HCT116 (cell line): ENCODE measurements around the gene CD3G. TPM values are rescaled to one million over a fixed set of nuclear protein-coding genes. Genes with fewer than 3 reads are reported as not detected.

Experiments used
- ATAC-seq: fragments of 200-7000 bp; cut with Tn5 transposase; 2 replicates; pipeline ENCODE4 v1.9.1; 2020; ENCODE audit warnings: mild to moderate bottlenecking, moderate library complexity
- BruUV-seq: library from RNA; stranded (reverse); fragments of 400-500 nt; replicated peaks from 2 replicates; lab custom pipeline; 2021; lab: Mats Ljungman, UMichigan
- CTCF ChIA-PET: fragments of 300-600 bp; sonication (Branson Sonifier 250); formaldehyde crosslinking; loops from one replicate; lab custom pipeline; 2021; ENCODE audit warnings: antibody characterized with exemption; lab: Charles Lee
- POLR2A ChIA-PET: fragments of 300-600, 350-600 bp; sonication (Branson Sonifier 250); formaldehyde crosslinking; loops from one replicate; lab custom pipeline; 2021; ENCODE audit warnings: antibody characterized with exemption; lab: Charles Lee
- RAD21 ChIA-PET, 2 experiments: fragments of 300-600 bp; sonication (Branson Sonifier 250); formaldehyde crosslinking; loops; one replicate each; lab custom pipeline; 2023; ENCODE audit warnings: low total read pairs in 2 of 2; ENCODE audit not compliant: uncharacterized antibody in 2 of 2, unreplicated experiment in 2 of 2, low non-redundant PET in 1 of 2; lab: Charles Lee
- DNase-seq: peaks from one replicate; pipeline ENCODE4 v3.0.0-alpha.2; 2010; ENCODE audit warnings: low read depth, low spot score
- H2AFZ ChIP-seq: fragments of 200-600 bp; shearing (Covaris generic), sonication (generic); 2 replicates; pipeline ENCODE4 v1.6.1; 2017; ENCODE audit warnings: low read depth, mixed run types, mixed read lengths, antibody characterized with exemption, low read length; ENCODE audit not compliant: poor library complexity, severe bottlenecking
- H3K27ac ChIP-seq: 2 replicates; pipeline ENCODE4 v1.5.1; 2012; ENCODE audit warnings: low read depth, low read length
- H3K27me3 ChIP-seq: fragments of 200-600 bp; sonication (generic); 2 replicates; pipeline ENCODE4 v1.6.1; 2016; ENCODE audit warnings: mixed run types, low read length, mixed read lengths; ENCODE audit not compliant: insufficient read depth
- H3K36me3 ChIP-seq, 2 experiments: fragments of 200-500 bp in 1 of 2; fragments of 200-600 bp in 1 of 2; sonication (Bioruptor generic) in 1 of 2; sonication (generic) in 1 of 2; 2 replicates each; pipeline versions ENCODE4 v1.5.1 to v1.6.1; 2014 to 2016; ENCODE audit warnings: low read length in 2 of 2, inconsistent platforms in 1 of 2, mixed read lengths in 1 of 2, mixed run types in 1 of 2; ENCODE audit not compliant: insufficient read depth in 2 of 2, control insufficient read depth in 1 of 2
- H3K4me1 ChIP-seq, 2 experiments: fragments of 200-600 bp in 1 of 2; sonication (generic) in 1 of 2; 2 replicates each; pipeline versions ENCODE4 v1.5.1 to v1.6.1; 2012 to 2017; ENCODE audit warnings: low read length in 2 of 2, inconsistent platforms in 1 of 2, mild to moderate bottlenecking in 1 of 2, mixed read lengths in 1 of 2, mixed run types in 1 of 2, moderate library complexity in 1 of 2; ENCODE audit not compliant: insufficient read depth in 2 of 2, control insufficient read depth in 1 of 2
- H3K4me2 ChIP-seq: fragments of 200-600 bp; sonication (generic); 2 replicates; pipeline ENCODE4 v1.6.1; 2017; ENCODE audit warnings: mixed run types, low read length, mixed read lengths
- H3K4me3 ChIP-seq, 2 experiments: fragments of 200-600 bp in 1 of 2; sonication (generic) in 1 of 2; replicated peaks in 1 of 2; 2 replicates each; pipeline ENCODE4 v1.5.1; 2011 to 2016; ENCODE audit warnings: low read length in 2 of 2, control low read depth in 1 of 2, low read depth in 1 of 2, mild to moderate bottlenecking in 1 of 2, mixed read lengths in 1 of 2, mixed run types in 1 of 2
- H3K79me2 ChIP-seq: fragments of 200-600 bp; sonication (generic); 2 replicates; pipeline ENCODE4 v1.6.1; 2017; ENCODE audit warnings: mild to moderate bottlenecking, mixed run types, low read length, moderate library complexity, mixed read lengths; ENCODE audit not compliant: insufficient read depth
- H3K9ac ChIP-seq: fragments of 200-600 bp; sonication (generic); 2 replicates; pipeline ENCODE4 v1.6.1; 2016; ENCODE audit warnings: low read length, mixed read lengths
- H3K9me2 ChIP-seq: fragments of 200-600 bp; sonication (generic), shearing (Covaris generic); 2 replicates; pipeline ENCODE4 v1.6.1; 2017; ENCODE audit warnings: mixed run types, mild to moderate bottlenecking, moderate library complexity; ENCODE audit not compliant: insufficient read depth
- H3K9me3 ChIP-seq, 2 experiments: fragments of 200-500 bp in 1 of 2; fragments of 200-600 bp in 1 of 2; sonication (Bioruptor generic) in 1 of 2; sonication (generic) in 1 of 2; 2 replicates each; pipeline ENCODE4 v1.6.1; 2014 to 2017; ENCODE audit warnings: low read length in 2 of 2, mixed read lengths in 2 of 2, inconsistent platforms in 1 of 2, low read depth in 1 of 2, mild to moderate bottlenecking in 1 of 2, mixed run types in 1 of 2, moderate library complexity in 1 of 2; ENCODE audit not compliant: control insufficient read depth in 1 of 2, insufficient read depth in 1 of 2
- H4K20me1 ChIP-seq: fragments of 200-600 bp; sonication (generic), shearing (Covaris generic); 2 replicates; pipeline ENCODE4 v1.6.1; 2017; ENCODE audit warnings: mixed run types, mild to moderate bottlenecking, moderate library complexity; ENCODE audit not compliant: insufficient read depth
- CBX3 ChIP-seq: IDR thresholded peaks from 2 replicates; pipeline ENCODE4 v1.6.1; 2012; ENCODE audit warnings: low read depth
- ELF1 ChIP-seq: IDR thresholded peaks from 2 replicates; pipeline ENCODE4 v1.6.1; 2012; ENCODE audit warnings: low read depth, borderline replicate concordance
- EZH2phosphoT487 ChIP-seq: fragments of 200-600 bp; IDR thresholded peaks from 2 replicates; pipeline ENCODE4 v1.6.1; 2018; ENCODE audit warnings: antibody characterized with exemption, borderline replicate concordance
- FOSL1 ChIP-seq: IDR thresholded peaks from 2 replicates; pipeline ENCODE4 v1.6.1; 2012; ENCODE audit warnings: low read depth
- POLR2A ChIP-seq: IDR thresholded peaks from 2 replicates; pipeline ENCODE4 v1.7.0; 2011; ENCODE audit warnings: borderline replicate concordance; ENCODE audit not compliant: insufficient read depth, insufficient read length; ENCODE audit errors: extremely low read depth
- SIN3A ChIP-seq: IDR thresholded peaks from 2 replicates; pipeline ENCODE4 v1.6.1; 2012; ENCODE audit warnings: low read depth
- SRF ChIP-seq: IDR thresholded peaks from 2 replicates; pipeline ENCODE4 v1.6.1; 2012; ENCODE audit warnings: low read depth
- ZNF274 ChIP-seq: fragments of 200-500 bp; sonication (Bioruptor generic); IDR thresholded peaks from 2 replicates; pipeline ENCODE4 v1.6.1; 2014; ENCODE audit warnings: mild to moderate bottlenecking, low read depth, low read length, inconsistent platforms
- intact Hi-C: fragments of 100-400 bp; cut with micrococcal nuclease; formaldehyde crosslinking; loops from 2 replicates; pipeline ENCODE4 v1.10.0; 2022
- total RNA-seq: library from RNA; stranded (reverse); gene quantifications from one replicate; pipeline ENCODE4 v1.2.1, GENCODE V29; 2021; ENCODE audit not compliant: unreplicated experiment
- TF ChIP-seq, protein P1 (sequence below): IDR thresholded peaks from 2 replicates; pipeline ENCODE4 v1.6.1; 2011; ENCODE audit warnings: mild to moderate bottlenecking, low read length, moderate library complexity; ENCODE audit not compliant: insufficient replicate concordance; ENCODE audit errors: extremely low read depth
- TF ChIP-seq, protein P2 (sequence below): IDR thresholded peaks from 2 replicates; pipeline ENCODE4 v1.6.1; 2012; ENCODE audit warnings: low read depth

Gene CD3G
- total RNA-seq, 1 experiment from 2014 or later: 0.20 TPM

DNA sequence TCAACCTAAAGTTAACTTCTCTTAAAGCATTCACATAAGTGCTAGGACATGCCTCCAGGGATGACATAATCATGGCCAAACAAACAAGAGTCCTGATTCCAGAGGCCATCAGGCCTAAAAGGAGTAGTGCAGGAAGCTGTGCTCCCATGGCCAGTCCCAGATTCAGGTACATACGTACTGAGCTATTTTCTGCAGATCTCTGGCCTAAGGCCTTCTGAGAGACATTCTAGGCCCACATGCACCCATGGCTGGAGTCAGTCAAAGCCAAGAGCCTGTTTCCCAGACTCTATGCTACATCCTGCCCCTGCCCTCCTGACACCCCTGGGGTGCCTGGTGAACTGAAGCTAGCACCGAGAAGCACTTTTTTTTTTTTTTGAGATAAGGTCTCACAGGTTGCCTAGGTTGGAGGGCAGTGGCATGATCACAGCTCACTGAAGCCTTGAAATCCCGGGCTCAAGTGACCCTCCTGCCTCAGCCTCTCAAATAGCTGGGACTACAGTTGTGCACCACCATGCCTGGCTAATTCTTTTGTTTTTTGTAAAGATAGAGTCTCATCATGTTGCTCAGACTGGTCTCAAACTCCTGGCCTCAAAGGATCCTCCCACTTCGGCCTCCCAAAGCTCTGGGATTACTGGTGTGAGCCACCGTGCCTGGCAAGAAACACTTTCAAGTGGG lies 2.2 kb upstream of the CD3G start:
- intact Hi-C loops: no loop called here
- H3K27ac ChIP-seq: no peak overlapping the region
- H3K9me2 ChIP-seq: no peaks in the 10 kb centered on the region
- DNase-seq: no peak
- H3K9me3 ChIP-seq: no peaks in the 10 kb centered on the region
- BruUV-seq: no TSS peak
- ATAC-seq: no peak
- H3K4me1 ChIP-seq: peaks cover 0 to 4% of the 10 kb centered on the region in 2 experiments; a peak in 2 of 4 replicates
- H3K9ac ChIP-seq: no peak overlapping the region
- no peak overlapping the region for H2AFZ ChIP-seq
- H3K79me2 ChIP-seq: no peaks in the 10 kb centered on the region
- no peak overlapping the region for H3K4me3 ChIP-seq
- CTCF ChIA-PET: no interaction called here
- no peaks in the 10 kb centered on the region for H4K20me1 ChIP-seq
- TF ChIP-seq, protein P1, sequence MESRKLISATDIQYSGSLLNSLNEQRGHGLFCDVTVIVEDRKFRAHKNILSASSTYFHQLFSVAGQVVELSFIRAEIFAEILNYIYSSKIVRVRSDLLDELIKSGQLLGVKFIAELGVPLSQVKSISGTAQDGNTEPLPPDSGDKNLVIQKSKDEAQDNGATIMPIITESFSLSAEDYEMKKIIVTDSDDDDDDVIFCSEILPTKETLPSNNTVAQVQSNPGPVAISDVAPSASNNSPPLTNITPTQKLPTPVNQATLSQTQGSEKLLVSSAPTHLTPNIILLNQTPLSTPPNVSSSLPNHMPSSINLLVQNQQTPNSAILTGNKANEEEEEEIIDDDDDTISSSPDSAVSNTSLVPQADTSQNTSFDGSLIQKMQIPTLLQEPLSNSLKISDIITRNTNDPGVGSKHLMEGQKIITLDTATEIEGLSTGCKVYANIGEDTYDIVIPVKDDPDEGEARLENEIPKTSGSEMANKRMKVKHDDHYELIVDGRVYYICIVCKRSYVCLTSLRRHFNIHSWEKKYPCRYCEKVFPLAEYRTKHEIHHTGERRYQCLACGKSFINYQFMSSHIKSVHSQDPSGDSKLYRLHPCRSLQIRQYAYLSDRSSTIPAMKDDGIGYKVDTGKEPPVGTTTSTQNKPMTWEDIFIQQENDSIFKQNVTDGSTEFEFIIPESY: no peak
- TF ChIP-seq ELF1 (no peak), SIN3A (no peak)
- POLR2A ChIA-PET: no interaction called here
- no peaks in the 10 kb centered on the region; the same call in 1 of the 2 replicates for H3K27me3 ChIP-seq
- H3K36me3 ChIP-seq: no peaks in the 10 kb centered on the region
- no peak overlapping the region for H3K4me2 ChIP-seq
- RAD21 ChIA-PET: no interaction called here

DNA sequence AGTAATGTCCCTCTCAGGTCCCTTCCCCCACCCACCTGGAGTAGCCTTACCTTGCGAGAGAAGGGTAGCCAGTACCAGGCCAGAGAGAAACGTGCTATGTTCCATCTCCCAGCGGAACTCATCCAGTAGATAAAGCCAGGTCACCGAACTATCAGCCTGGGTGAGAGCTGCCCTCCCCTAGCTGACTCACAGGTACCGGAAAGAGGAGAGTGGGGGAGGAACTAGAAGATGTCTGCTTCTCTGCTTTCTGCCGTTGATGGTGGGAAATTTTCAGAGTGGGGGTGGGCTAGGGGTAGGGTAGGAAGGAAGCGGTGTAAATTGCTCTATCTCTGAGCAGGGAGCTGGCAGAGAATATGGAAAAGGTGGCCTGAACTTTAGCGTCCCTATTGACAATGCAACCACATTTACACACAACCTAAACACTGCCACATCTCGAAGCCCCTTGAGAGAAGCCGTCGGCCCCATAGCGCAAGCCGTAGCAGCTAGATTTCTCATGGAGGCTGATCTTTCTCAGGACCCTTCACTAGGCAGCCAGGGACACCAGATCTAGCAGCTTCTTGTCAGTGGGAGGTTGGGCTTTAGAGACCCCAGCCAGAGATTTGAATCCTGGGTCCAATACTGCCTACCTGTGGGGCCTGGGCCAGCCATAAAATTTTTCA lies 1.5 kb upstream of the CD3G start, which contains the start of gene CD3D:
CD3D (minus strand) TSS at position 203 of the 659 bp plus-strand sequence; CDS start at position 105, 98 bp downstream.
- H3K9me2 ChIP-seq: no peaks in the 10 kb centered on the region
- no peak within 1 kb of the TSS for H3K27ac ChIP-seq
- CTCF ChIA-PET: no interaction called here
- no peak within 1 kb of the TSS for H3K4me3 ChIP-seq
- intact Hi-C loops: no loop called here
- no TSS peak for BruUV-seq
- no peak within 1 kb of the TSS for H2AFZ ChIP-seq
- peaks cover 2% of the 10 kb centered on the region; the same call in 1 of the 2 replicates for H3K27me3 ChIP-seq
- ATAC-seq: no peak
- peaks cover 0 to 4% of the 10 kb centered on the region in 2 experiments; a peak in 2 of 4 replicates for H3K4me1 ChIP-seq
- DNase-seq: no peak
- no peaks in the 10 kb centered on the region for H3K36me3 ChIP-seq
- H3K79me2 ChIP-seq: no peaks in the 10 kb centered on the region
- no peak within 1 kb of the TSS for H3K9ac ChIP-seq
- H4K20me1 ChIP-seq: no peaks in the 10 kb centered on the region
- no peaks in the 10 kb centered on the region for H3K9me3 ChIP-seq
- RAD21 ChIA-PET: no interaction called here
- POLR2A ChIA-PET: no interaction called here
- H3K4me2 ChIP-seq: no peak within 1 kb of the TSS
- TF ChIP-seq POLR2A (no peak), ZNF274 (no peak), EZH2phosphoT487 (no peak), SRF (no peak), FOSL1 (no peak), SIN3A (no peak), CBX3 (no peak)
- TF ChIP-seq, protein P2, sequence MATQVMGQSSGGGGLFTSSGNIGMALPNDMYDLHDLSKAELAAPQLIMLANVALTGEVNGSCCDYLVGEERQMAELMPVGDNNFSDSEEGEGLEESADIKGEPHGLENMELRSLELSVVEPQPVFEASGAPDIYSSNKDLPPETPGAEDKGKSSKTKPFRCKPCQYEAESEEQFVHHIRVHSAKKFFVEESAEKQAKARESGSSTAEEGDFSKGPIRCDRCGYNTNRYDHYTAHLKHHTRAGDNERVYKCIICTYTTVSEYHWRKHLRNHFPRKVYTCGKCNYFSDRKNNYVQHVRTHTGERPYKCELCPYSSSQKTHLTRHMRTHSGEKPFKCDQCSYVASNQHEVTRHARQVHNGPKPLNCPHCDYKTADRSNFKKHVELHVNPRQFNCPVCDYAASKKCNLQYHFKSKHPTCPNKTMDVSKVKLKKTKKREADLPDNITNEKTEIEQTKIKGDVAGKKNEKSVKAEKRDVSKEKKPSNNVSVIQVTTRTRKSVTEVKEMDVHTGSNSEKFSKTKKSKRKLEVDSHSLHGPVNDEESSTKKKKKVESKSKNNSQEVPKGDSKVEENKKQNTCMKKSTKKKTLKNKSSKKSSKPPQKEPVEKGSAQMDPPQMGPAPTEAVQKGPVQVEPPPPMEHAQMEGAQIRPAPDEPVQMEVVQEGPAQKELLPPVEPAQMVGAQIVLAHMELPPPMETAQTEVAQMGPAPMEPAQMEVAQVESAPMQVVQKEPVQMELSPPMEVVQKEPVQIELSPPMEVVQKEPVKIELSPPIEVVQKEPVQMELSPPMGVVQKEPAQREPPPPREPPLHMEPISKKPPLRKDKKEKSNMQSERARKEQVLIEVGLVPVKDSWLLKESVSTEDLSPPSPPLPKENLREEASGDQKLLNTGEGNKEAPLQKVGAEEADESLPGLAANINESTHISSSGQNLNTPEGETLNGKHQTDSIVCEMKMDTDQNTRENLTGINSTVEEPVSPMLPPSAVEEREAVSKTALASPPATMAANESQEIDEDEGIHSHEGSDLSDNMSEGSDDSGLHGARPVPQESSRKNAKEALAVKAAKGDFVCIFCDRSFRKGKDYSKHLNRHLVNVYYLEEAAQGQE: no peak
- TF ChIP-seq, protein P1: no peak
